Stimulated activated CD8-positive, alpha-beta memory T cell treated with anti-CD3 and anti-CD28 coated beads, Interleukin-15, amount 100 ng/mL, for 48 hours (primary cell): ENCODE results near the gene BDH1.
"Not testable (repeated sequence)": the region's sequence is repeated elsewhere in the genome, so short reads cannot be mapped to it uniquely, and the experiment has no call there.

ENCODE experiments used
- DNase-seq, 2 donors: peaks; one replicate each; pipeline ENCODE4 v3.0.0-alpha.2; 2020; ENCODE audit warnings: low read depth in 2 of 2

BDH1 gene

GRCh38 chr3:197487911-197488391 lies 67.8 kb downstream of the BDH1 start:
- DNase-seq = no peak

GRCh38 chr3:197486861-197487260 lies 68.9 kb downstream of the BDH1 start:
- no peak for DNase-seq

GRCh38 chr3:197485143-197485542 lies 70.6 kb downstream of the BDH1 start:
- DNase-seq = no peak

- DNase-seq = no peak
These were observed 71.4 kb downstream of the BDH1 start for GRCh38 chr3:197484204-197484901.

- DNase-seq = no peak
These were observed 73.8 kb downstream of the BDH1 start for GRCh38 chr3:197482001-197482400.

GRCh38 chr3:197480320-197480719 lies 75.4 kb downstream of the BDH1 start:
- DNase-seq = no peak

- no peak for DNase-seq
These were observed 76.8 kb downstream of the BDH1 start for GRCh38 chr3:197478746-197479668.

- DNase-seq = not testable (repeated sequence)
These were observed 78.0 kb downstream of the BDH1 start for GRCh38 chr3:197477816-197478215.

- no peak for DNase-seq
These were observed 79.7 kb downstream of the BDH1 start for GRCh38 chr3:197475997-197476525.

GRCh38 chr3:197475514-197475913 lies 80.3 kb downstream of the BDH1 start:
- DNase-seq = no peak

- no peak for DNase-seq
These were observed 83.6 kb downstream of the BDH1 start for GRCh38 chr3:197472151-197472550.

GRCh38 chr3:197471221-197472010 lies 84.4 kb downstream of the BDH1 start:
- DNase-seq = no peak

GRCh38 chr3:197468866-197469382 lies 86.8 kb downstream of the BDH1 start:
- no peak for DNase-seq

- no peak for DNase-seq
These were observed 87.6 kb downstream of the BDH1 start for GRCh38 chr3:197468167-197468566.

- no peak for DNase-seq
These were observed 89.0 kb downstream of the BDH1 start for GRCh38 chr3:197466586-197467399.

GRCh38 chr3:197465996-197466549 lies 89.7 kb downstream of the BDH1 start:
- DNase-seq = no peak

- DNase-seq = no peak
These were observed 90.4 kb downstream of the BDH1 start for GRCh38 chr3:197465197-197465995.

- no peak for DNase-seq
These were observed 91.0 kb downstream of the BDH1 start for GRCh38 chr3:197464794-197465193.

GRCh38 chr3:197463279-197463678 lies 92.5 kb downstream of the BDH1 start:
- DNase-seq = no peak
